NCI-H82 treated with DMSO at 0.1 percent for 48 hours (cell line): ENCODE measurements around the gene LAMA3.

ENCODE experiments used
- DNase-seq: peaks from one replicate; lab custom pipeline; 2025; ENCODE audit not compliant: unreplicated experiment; lab: John Stamatoyannopoulos, UW

Gene LAMA3

DNA sequence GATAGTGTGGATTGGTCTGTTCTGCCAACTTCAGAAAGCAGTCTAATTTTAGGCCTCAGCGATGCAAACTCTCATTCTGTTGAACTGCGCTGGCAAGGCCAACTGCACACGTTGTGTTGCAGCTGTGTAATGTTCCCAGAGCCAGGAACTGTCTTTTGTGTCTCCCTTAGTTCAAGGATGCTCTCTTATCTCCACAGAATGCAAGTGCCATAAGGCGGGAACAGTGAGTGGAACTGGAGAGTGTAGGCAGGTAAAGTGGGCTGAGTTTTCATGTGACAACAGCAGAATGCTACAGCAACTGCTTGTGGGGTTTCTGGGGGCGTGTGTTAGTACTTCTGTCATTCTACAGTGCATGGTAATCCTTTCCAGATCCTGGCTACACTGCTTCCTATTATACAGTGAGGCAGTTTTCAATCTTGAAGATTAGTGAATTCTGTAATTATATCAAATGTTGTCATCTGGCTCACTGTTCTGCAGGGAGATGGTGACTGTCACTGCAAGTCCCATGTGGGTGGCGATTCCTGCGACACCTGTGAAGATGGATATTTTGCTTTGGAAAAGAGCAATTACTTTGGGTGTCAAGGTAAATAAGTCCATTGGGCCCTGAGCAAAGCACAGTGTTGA is 125.8 kb downstream of the LAMA3 start:
- no peak for DNase-seq

DNA sequence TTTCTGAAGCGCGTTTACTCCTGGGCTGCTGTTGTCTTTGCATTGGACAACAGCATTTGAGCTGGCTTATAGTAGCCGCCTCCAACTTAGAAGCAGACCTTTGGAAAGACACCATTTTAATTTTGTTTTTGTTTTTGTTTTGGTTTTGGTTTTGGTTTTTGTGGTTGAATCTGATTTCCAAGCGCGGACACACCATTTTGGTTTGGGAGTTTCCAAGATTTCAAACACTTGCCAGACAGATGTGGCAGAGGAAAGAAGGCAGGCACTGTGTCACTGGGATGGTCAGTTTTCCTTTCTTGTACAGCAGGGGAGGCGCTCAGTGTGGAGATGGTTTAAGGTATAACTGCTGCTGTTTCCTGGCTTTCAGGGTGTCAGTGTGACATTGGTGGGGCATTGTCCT is 126.8 kb downstream of the LAMA3 start:
- no peak for DNase-seq

GRCh38 chr18:23816740-23817139 is 127.5 kb downstream of the LAMA3 start:
- no peak for DNase-seq

DNA sequence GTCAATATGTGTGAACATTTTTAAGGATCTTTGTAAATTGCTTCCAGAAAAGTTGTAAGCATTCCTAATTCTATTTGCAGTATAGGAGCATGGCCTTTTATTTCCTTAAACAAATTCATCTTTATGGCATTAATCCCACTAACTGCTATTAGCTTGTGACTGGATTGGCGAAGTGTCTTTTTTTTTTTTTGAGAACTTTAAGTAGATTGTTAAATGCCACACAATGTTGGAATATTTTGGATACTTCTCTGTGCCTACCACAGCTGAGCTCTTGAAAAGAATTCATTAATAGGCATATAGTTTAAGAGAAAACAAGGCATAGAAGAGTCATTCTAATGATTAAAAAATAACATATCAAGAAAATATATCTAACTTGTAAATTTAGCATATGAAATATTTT is 129.7 kb downstream of the LAMA3 start:
- no peak for DNase-seq

DNA sequence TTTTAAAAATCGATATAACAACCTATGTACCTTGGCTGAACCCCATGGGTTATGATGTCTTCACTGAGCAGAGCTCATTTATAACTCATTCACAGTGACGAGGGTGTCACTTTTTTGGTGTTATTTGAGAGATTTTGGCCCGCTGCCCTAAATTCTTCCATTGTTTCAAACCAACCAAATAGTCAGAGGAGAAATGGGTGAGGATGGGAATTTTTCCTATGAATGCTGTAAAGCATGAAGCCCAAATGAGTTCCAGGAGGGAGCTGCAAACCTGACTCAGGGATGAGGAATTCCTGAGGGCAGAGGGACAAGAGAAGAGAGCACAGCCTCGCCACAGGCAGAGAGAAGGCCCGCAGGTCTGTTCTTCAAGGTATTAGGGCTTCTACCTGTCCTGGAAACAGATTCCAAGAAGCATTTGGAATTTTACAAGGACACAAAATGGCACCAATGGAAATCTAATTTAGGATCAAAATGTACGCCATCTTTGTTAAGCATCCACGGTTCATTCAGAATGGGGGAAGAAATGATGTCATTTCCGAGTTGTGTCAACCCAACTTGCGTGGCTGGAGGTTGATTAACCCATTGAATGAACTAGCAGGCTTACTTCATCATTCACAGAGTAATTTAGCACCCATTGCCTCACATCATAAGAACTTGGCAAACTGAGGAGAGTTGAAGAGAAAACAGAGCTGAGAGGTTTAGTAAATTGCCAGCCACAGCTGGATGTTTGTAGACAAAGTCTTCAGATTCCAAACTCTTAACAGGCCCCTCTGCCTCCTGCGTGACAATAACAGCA is 133.5 kb downstream of the LAMA3 start:
- no peak for DNase-seq

DNA sequence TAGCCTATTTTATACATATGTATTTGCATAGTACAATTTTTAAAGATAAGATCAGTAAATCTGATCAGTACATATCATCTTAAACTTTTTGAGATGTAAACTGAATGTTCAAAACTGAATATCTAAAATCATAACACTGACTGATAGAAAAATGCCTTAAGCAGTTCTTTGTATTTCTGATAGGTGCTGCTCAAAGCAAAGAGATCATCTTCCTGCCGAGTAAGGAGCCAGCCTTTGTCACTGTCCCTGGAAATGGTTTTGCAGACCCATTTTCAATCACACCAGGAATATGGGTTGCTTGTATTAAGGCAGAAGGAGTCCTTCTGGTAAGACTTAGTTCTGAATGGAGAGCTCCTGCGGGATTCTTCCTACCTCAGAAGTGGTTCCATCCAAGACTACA is 135.0 kb downstream of the LAMA3 start:
- DNase-seq = no peak

DNA sequence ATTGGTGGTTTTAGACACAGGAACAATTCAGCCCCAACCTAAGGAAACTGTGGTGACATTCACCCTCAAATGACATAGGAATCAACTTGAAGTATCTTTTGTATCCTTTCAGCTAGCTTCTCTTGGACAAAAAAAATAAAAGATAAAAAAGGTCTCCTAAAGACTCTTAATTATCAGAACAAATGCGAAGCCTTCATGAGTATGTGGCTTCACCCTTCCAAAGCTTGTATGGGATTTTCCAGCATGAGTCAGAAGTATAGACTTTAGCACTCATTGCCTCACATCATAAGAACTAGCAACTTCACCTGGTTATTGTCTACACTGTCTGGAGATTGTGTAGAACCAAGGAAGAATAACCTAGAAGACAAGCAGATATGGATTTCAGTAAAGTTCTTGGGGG is 135.4 kb downstream of the LAMA3 start:
- DNase-seq = no peak

DNA sequence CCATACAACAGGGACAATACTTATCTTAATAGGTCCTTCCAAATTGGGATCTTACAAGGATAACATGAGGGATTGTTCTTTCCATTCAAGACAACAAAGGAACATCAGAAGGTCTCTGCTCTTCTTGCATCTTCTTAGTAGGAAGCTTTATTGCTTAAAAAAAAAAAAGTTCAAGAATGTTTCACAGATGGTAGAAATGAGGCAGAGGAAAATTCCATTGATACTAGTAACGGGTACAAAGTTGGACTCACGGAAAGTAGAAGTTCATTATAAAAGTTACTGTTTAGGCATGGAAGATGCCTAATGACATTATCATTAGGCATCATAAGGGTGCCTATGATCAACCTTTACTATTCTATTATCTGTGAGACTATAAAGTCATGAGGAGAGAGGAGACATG is 136.2 kb downstream of the LAMA3 start:
- DNase-seq = no peak

DNA sequence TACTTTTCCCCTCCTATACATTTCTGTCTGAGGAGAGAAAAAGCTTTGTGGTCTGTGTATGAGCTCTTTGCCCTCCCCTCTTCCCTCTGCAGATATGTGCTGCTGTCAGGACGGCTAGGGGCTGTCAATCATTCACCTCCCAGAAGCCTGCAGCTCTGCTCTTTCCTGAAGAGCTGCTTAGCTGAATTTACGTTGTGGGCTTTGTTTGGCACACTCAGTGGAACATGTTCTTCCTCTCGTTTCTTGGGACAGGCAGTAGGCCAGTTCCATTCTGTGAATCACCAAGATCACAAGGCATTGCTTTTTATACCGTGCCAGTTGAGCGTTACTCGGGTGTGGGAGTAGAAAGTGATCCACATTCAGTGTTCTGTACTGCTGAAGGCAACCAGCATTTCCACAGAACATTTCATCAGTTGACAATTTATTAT is 136.7 kb downstream of the LAMA3 start:
- DNase-seq = no peak

DNA sequence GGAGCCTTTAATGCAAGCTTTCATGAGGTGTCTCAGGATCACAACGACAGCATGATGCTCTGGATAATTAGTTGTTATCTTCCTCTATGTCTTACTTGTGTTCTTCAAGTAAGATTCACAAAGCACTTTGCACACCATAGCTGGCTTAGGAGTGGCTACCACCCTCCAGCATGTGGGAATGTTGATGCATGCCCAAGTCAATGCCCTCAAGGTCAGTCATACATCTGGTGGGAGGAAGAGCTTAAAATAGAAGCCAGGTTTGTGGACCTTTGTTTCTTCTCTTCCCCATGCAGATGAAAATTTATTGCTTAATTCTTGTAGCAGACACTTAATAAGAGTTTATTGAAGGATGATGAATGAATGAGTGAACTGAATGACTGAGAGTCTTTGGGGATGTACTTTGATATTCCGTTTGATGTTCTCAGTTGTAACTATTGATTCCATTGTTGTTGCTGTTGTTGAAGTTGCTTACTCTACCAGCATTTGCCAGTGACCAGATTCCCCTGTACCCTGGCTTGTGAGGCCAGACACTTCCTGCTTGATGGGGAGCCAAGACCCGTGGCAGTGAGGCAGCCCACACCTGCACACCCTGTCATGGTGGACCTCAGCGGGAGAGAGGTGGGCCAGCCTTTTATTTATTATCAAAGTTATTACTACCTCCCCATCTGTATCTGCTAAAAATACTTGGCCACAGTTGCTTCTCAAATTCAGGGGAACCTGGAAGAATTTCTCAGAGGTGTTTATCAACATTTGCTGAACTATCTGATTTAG is 137.8 kb downstream of the LAMA3 start:
- no peak for DNase-seq

GRCh38 chr18:23827681-23828080 is 138.4 kb downstream of the LAMA3 start:
- no peak for DNase-seq

DNA sequence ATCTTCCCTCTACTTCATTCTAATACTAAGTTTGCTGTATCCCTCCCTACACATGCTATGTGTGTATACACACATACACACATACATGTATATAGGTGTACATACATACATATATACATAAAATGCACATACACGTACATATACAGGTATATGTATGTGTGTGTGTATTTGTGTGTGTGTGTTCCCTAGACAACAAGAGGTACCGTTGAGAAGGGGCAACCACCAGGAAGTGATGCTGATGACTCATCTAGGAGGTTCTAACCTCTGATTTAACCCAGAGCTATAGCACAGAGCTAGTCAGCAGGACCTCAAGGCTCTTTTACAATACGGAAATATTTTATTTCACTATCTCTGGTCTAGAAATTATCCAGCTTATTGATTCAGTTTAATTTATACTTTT is 139.2 kb downstream of the LAMA3 start:
- DNase-seq = no peak

DNA sequence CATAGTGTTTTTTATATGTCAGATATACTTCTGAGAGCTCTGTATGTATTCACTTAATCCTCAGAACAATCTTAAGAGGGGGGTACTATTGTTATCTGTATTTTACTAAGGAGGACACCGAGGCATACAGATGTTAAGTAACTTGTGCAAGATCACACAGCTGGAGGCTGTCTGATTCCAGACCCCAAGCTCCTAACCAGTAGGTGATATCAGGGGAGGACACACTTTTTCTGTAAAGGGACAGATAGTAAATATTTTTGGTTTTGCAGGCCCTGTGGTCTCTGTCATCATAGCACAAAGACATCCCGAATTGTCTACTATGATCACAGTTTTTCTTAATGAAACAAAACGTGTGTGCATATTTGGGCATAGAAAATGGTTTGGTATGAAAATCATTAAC is 143.7 kb downstream of the LAMA3 start:
- no peak for DNase-seq

DNA sequence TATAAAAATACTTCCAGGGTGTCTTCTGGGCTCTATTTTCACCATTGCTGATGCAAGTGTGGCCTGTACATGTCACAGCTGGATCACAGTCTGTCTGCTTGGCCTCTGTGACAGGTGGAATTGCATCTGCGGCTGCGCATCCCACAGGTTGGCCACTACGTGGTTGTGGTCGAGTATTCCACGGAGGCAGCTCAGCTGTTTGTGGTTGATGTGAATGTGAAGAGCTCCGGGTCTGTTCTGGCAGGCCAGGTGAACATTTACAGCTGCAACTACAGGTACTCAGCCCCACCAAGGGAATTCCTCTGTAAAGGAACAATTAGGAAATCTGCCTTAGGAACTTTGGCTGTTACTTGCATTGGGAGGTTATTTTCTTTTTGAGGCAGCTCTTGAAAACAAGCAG is 144.5 kb downstream of the LAMA3 start:
- no peak for DNase-seq

- DNase-seq = no peak
These were observed 145.8 kb downstream of the LAMA3 start for GRCh38 chr18:23835091-23835490.

- no peak for DNase-seq
These were observed 146.3 kb downstream of the LAMA3 start for GRCh38 chr18:23835506-23835905.

DNA sequence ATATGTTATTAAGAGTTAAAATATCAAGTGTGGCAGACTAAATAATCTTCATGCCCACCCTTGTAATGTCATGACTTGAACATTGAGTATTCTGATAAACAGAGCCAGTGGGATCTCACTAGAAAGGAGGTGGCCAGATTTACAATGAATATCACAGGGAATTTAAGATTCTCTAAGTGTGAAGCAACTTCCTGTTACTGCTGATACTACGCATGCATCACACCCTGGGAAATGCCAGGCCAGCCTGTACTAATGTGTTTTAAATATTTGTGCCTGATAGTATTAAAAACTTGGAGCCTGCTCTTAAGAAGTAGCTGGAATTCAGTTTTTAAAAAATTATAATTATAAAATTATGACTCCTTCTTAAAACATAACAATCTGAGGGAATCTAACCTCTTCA is 148.3 kb downstream of the LAMA3 start:
- DNase-seq = no peak

DNA sequence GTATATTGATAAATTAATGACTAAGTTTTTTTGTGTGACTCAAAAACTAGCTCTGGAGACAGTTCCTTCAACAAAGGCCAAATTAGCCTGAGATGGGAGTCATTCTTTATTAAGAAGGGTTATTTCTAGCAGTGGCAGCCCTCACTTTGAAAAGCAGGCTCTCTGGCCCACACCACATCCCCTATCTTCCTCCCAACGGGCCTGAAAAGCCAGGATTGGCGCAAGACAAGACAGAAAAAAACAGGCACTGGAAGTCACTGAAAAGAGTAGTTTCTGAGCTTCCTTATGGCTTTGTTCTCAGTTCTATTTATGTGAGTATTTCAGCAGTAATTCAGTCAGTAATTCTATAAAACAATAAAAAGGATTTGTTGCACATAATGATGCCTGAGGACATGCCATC is 149.0 kb downstream of the LAMA3 start:
- no peak for DNase-seq

DNA sequence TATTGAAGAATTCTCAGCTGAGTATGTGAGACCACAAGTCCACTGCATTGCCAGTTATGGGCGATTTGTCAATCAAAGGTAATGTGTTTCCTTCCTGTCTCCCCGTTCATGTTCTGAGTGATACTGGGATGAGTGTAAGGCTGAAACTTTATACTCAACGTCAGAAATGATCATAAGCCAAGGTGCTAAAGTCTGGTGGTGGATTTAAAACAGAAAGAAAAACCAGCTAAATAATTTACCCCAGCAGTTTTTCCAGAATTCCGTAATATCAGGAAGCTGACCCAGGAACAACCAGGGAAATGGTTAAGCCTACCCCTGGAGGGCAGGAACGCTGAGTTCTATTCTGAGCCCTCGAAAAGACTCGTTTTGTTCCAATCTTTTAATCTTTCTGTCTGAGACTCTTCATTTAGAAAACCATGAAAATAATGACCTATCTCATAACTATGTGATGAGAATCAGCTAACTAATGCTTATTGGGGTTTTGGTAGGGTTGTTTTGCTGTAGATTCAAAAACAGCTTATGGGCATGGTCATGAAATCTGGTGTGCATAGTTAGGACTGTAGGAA is 149.6 kb downstream of the LAMA3 start:
- DNase-seq = no peak

DNA sequence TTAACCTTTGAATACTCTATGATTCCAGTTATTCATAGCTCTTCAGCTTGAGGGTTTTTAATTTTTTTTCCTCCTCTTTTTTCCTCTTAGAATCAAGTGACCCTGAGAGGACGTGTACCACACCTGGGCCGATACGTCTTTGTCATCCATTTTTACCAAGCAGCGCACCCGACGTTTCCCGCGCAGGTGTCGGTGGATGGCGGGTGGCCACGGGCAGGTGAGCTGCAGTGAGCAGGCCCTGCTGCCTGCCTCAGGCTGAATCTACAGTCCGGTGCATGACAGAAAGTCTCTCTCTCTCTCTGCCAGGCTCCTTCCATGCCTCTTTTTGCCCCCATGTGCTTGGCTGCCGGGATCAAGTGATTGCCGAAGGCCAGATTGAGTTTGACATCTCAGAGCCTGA is 153.1 kb downstream of the LAMA3 start:
- no peak for DNase-seq

GRCh38 chr18:23844991-23845680 is 155.9 kb downstream of the LAMA3 start:
- no peak for DNase-seq
